A172 (cell line): ENCODE measurements around the gene BAX. TPM values are rescaled to one million over a fixed set of nuclear protein-coding genes. Genes with fewer than 3 reads are reported as not detected.

ENCODE experiments used
- DNase-seq: peaks from one replicate; pipeline ENCODE4 v3.0.0-alpha.2; 2015; ENCODE audit warnings: low spot score
- total RNA-seq: library from RNA; depleted of rRNA; stranded (reverse); fragments of >200 nt; shearing (Covaris generic); gene quantifications from 2 replicates; pipeline ENCODE4 v1.2.3, GENCODE V29; 2014

BAX gene
- total RNA-seq, 1 experiment from 2014 or later = 32.4 TPM

- no peak for DNase-seq
Observed at GRCh38 chr19:48985711-48986110, 31.0 kb downstream of the BAX start.

- DNase-seq = no peak
Observed at GRCh38 chr19:48986211-48986610, 31.5 kb downstream of the BAX start.

GRCh38 chr19:48987323-48987722 is 32.6 kb downstream of the BAX start:
- no peak for DNase-seq

GRCh38 chr19:48988286-48988685 is 33.6 kb downstream of the BAX start:
- no peak for DNase-seq

- DNase-seq = no peak
Observed at GRCh38 chr19:48988860-48989259, 34.2 kb downstream of the BAX start.

GRCh38 chr19:48989701-48990291 is 35.1 kb downstream of the BAX start:
- no peak for DNase-seq

- DNase-seq = no peak
Observed at GRCh38 chr19:48990400-48990799, 35.7 kb downstream of the BAX start.

GRCh38 chr19:48991011-48991609 is 36.4 kb downstream of the BAX start:
- DNase-seq = no peak

- DNase-seq = peak; percentile 42
Observed at GRCh38 chr19:48991873-48992580, 37.4 kb downstream of the BAX start.

- no peak for DNase-seq
Observed at GRCh38 chr19:48992581-48993174, 38.0 kb downstream of the BAX start.

GRCh38 chr19:48993175-48994034 is 38.7 kb downstream of the BAX start, which contains the start of the genes GYS1 and RUVBL2:
TSS of gene GYS1 (minus strand) at chr19:48993309. CDS start at chr19:48993112, 197 bp downstream.
TSS of gene RUVBL2 (plus strand) at chr19:48993887. CDS start at chr19:48993912, 25 bp downstream.
- peak; percentile 92 for DNase-seq

- DNase-seq = no peak
Observed at GRCh38 chr19:48994035-48994386, 39.3 kb downstream of the BAX start.

- peak; percentile 36 for DNase-seq
Observed at GRCh38 chr19:48997972-48998371, 43.3 kb downstream of the BAX start.

- peak; percentile 40 for DNase-seq
Observed at GRCh38 chr19:48999481-49000325, 45.0 kb downstream of the BAX start.

- DNase-seq = no peak
Observed at GRCh38 chr19:49004133-49004532, 49.5 kb downstream of the BAX start.

- DNase-seq = no peak
Observed at GRCh38 chr19:49004964-49005614, 50.4 kb downstream of the BAX start.

- no peak for DNase-seq
Observed at GRCh38 chr19:49006905-49007304, 52.2 kb downstream of the BAX start.

- no peak for DNase-seq
Observed at GRCh38 chr19:49009828-49010227, 55.2 kb downstream of the BAX start.

GRCh38 chr19:49010453-49010852 is 55.8 kb downstream of the BAX start:
- no peak for DNase-seq

- no peak for DNase-seq
Observed at GRCh38 chr19:49011194-49011593, 56.5 kb downstream of the BAX start.
